GM03348 (cell line): Measurements from ENCODE around the gene DDAH1.
A peak's percentile ranks its signal among the peaks of the same experiment; 100 is the strongest.
"Not testable (repeated sequence)": the region's sequence is repeated elsewhere in the genome, so short reads cannot be mapped to it uniquely, and the experiment has no call there.

Experiments
- DNase-seq: peaks from one replicate; pipeline ENCODE4 v3.0.0; 2012; ENCODE audit warnings: low spot score

DDAH1 gene

GRCh38 chr1:85470130-85470529, 5.2 kb upstream of the DDAH1 start:
- not testable (repeated sequence) for DNase-seq

- DNase-seq, result no peak
Observed at GRCh38 chr1:85467929-85468540, 3.1 kb upstream of the DDAH1 start.

GRCh38 chr1:85467036-85467435, 2.1 kb upstream of the DDAH1 start:
- no peak for DNase-seq

- peak; percentile 42 for DNase-seq
Observed at GRCh38 chr1:85465786-85466134, 801 bp upstream of the DDAH1 start.

GRCh38 chr1:85464497-85465098, 361 bp downstream of the DDAH1 start:
- peak; percentile 91 for DNase-seq

- peak; percentile 35 for DNase-seq
Observed at GRCh38 chr1:85463731-85464496, 1.0 kb downstream of the DDAH1 start.

- DNase-seq, result no peak
Observed at GRCh38 chr1:85462931-85463649, 1.9 kb downstream of the DDAH1 start.

- DNase-seq, result no peak
Observed at GRCh38 chr1:85461216-85461918, 3.6 kb downstream of the DDAH1 start.

GRCh38 chr1:85460555-85461088, 4.3 kb downstream of the DDAH1 start:
- DNase-seq, result no peak

GRCh38 chr1:85459290-85459689, 5.7 kb downstream of the DDAH1 start:
- no peak for DNase-seq

- DNase-seq, result no peak
Observed at GRCh38 chr1:85454214-85454613, 10.7 kb downstream of the DDAH1 start.

- DNase-seq, result no peak
Observed at GRCh38 chr1:85453640-85454194, 11.2 kb downstream of the DDAH1 start.

GRCh38 chr1:85452948-85453347, 12.0 kb downstream of the DDAH1 start:
- DNase-seq, result no peak

GRCh38 chr1:85451236-85451830, 13.6 kb downstream of the DDAH1 start:
- DNase-seq, result no peak

- DNase-seq, result no peak
Observed at GRCh38 chr1:85450832-85451231, 14.1 kb downstream of the DDAH1 start.

- no peak for DNase-seq
Observed at GRCh38 chr1:85449356-85449755, 15.6 kb downstream of the DDAH1 start.

GRCh38 chr1:85448358-85448757, 16.6 kb downstream of the DDAH1 start:
- DNase-seq, result peak; percentile 35

- DNase-seq, result no peak
Observed at GRCh38 chr1:85447006-85447943, 17.7 kb downstream of the DDAH1 start.

GRCh38 chr1:85445906-85446305, 19.1 kb downstream of the DDAH1 start:
- DNase-seq, result peak; percentile 41

GRCh38 chr1:85444381-85444780, 20.6 kb downstream of the DDAH1 start:
- no peak for DNase-seq
